Type B pancreatic cell (in vitro differentiated cells): ENCODE data around the gene TTLL12. TPM values are rescaled to one million over a fixed set of nuclear protein-coding genes. Genes with fewer than 3 reads are reported as not detected.

Experiments
- DNase-seq: peaks from one replicate; pipeline ENCODE4 v3.0.0; 2021; ENCODE audit warnings: mixed read lengths; ENCODE audit not compliant: unreplicated experiment; ENCODE audit errors: extremely low spot score
- H3K27ac Mint-ChIP-seq: 2 replicates; pipeline ENCODE4 v1.8.0; 2021; ENCODE audit warnings: mild to moderate bottlenecking, mixed read lengths
- H3K27me3 Mint-ChIP-seq: 2 replicates; pipeline ENCODE4 v1.8.0; 2021; ENCODE audit warnings: mixed read lengths
- H3K36me3 Mint-ChIP-seq: 2 replicates; pipeline ENCODE4 v1.8.0; 2021; ENCODE audit warnings: mixed read lengths
- H3K4me1 Mint-ChIP-seq: one replicate; pipeline ENCODE4 v1.8.0; 2021; ENCODE audit warnings: mixed read lengths; ENCODE audit not compliant: unreplicated experiment
- H3K4me3 Mint-ChIP-seq: 2 replicates; pipeline ENCODE4 v1.8.0; 2021; ENCODE audit warnings: mild to moderate bottlenecking, mixed read lengths
- H3K9me3 Mint-ChIP-seq: 2 replicates; pipeline ENCODE4 v1.8.0; 2021; ENCODE audit warnings: mixed read lengths
- CTCF ChIP-seq: fragments of 200-600 bp; sonication (generic); conservative IDR thresholded peaks from 2 replicates; pipeline ENCODE4 v1.5.0; 2021; ENCODE audit warnings: antibody characterized with exemption, mild to moderate bottlenecking
- total RNA-seq: library from RNA; stranded (reverse); gene quantifications from 2 replicates; pipeline ENCODE4 v1.2.1, GENCODE V29; 2021; ENCODE audit warnings: low replicate concordance

Gene TTLL12
- total RNA-seq, 1 donor from 2014 or later: 57.3 TPM

- no peak overlapping the region for H3K27ac Mint-ChIP-seq
Measured at GRCh38 chr22:43166132-43166930, 20.6 kb downstream of the TTLL12 start.

GRCh38 chr22:43164636-43165035 is 22.3 kb downstream of the TTLL12 start:
- Mint-ChIP-seq H3K36me3 (no peaks in the 10 kb centered on the region), H3K27ac (peak overlapping the region; percentile 88), H3K27me3 (peaks cover 4% of the 10 kb centered on the region), H3K4me1 (no peaks in the 10 kb centered on the region), H3K4me3 (no peak overlapping the region), H3K9me3 (no peaks in the 10 kb centered on the region)
- no peak for DNase-seq
- TF ChIP-seq CTCF: no peak

More at GRCh38 chr22:43166132-43166930, 20.6 kb downstream of the TTLL12 start:
- Mint-ChIP-seq H3K27me3 (peaks cover 4% of the 10 kb centered on the region), H3K4me3 (no peak overlapping the region), H3K9me3 (no peaks in the 10 kb centered on the region), H3K36me3 (no peaks in the 10 kb centered on the region), H3K4me1 (no peaks in the 10 kb centered on the region)
- no peak for TF ChIP-seq CTCF
- no peak for DNase-seq

GRCh38 chr22:43163241-43163795 is 23.6 kb downstream of the TTLL12 start:
- no peaks in the 10 kb centered on the region for H3K9me3 Mint-ChIP-seq
- no peak overlapping the region for H3K4me3 Mint-ChIP-seq
- H3K36me3 Mint-ChIP-seq: no peaks in the 10 kb centered on the region
- peaks cover 4% of the 10 kb centered on the region for H3K4me1 Mint-ChIP-seq
- no peak for TF ChIP-seq CTCF
- H3K27ac Mint-ChIP-seq: peak overlapping the region; percentile 88
- DNase-seq: no peak
- H3K27me3 Mint-ChIP-seq: peaks cover 4% of the 10 kb centered on the region

- Mint-ChIP-seq H3K27ac (no peak overlapping the region), H3K36me3 (no peaks in the 10 kb centered on the region), H3K27me3 (peaks cover 4% of the 10 kb centered on the region), H3K4me3 (no peak overlapping the region), H3K9me3 (no peaks in the 10 kb centered on the region), H3K4me1 (peaks cover 4% of the 10 kb centered on the region)
- no peak for DNase-seq
- no peak for TF ChIP-seq CTCF
Measured at GRCh38 chr22:43162412-43163150, 24.4 kb downstream of the TTLL12 start.

GRCh38 chr22:43160497-43161126 is 26.3 kb downstream of the TTLL12 start:
- no peak for TF ChIP-seq CTCF
- no peak for DNase-seq

More at GRCh38 chr22:43160497-43161126, 26.3 kb downstream of the TTLL12 start:
- no peaks in the 10 kb centered on the region for H3K9me3 Mint-ChIP-seq
- H3K4me1 Mint-ChIP-seq: peaks cover 4% of the 10 kb centered on the region
- no peak overlapping the region for H3K27ac Mint-ChIP-seq
- H3K4me3 Mint-ChIP-seq: no peak overlapping the region
- H3K36me3 Mint-ChIP-seq: no peaks in the 10 kb centered on the region
- peaks cover 4% of the 10 kb centered on the region for H3K27me3 Mint-ChIP-seq
